Activated T-helper 17 cell treated with anti-CD3 and anti-CD28 coated beads, Interleukin-2, amount 50 U/mL, for 72 hours (primary cell): ENCODE data around the gene SPTBN4. TPM values are rescaled to one million over a fixed set of nuclear protein-coding genes. Genes with fewer than 3 reads are reported as not detected.
A peak's percentile ranks its signal among the peaks of the same experiment; 100 is the strongest.

ENCODE experiments used
- ATAC-seq: fragments of 150-1000 bp; cut with Tn5 transposase; replicated peaks from 2 replicates; pipeline ENCODE4 v1.10.0; 2021; ENCODE audit warnings: mild to moderate bottlenecking, moderate library complexity
- H3K27ac Mint-ChIP-seq: one replicate; pipeline ENCODE4 v1.8.0; 2022; ENCODE audit warnings: mixed read lengths
- H3K27me3 Mint-ChIP-seq: one replicate; pipeline ENCODE4 v1.8.0; 2022; ENCODE audit warnings: mixed read lengths
- H3K36me3 Mint-ChIP-seq: one replicate; pipeline ENCODE4 v1.8.0; 2022; ENCODE audit warnings: low read depth, mild to moderate bottlenecking, mixed read lengths
- H3K4me1 Mint-ChIP-seq: one replicate; pipeline ENCODE4 v1.8.0; 2022; ENCODE audit warnings: mixed read lengths
- H3K4me3 Mint-ChIP-seq: one replicate; pipeline ENCODE4 v1.8.0; 2022; ENCODE audit warnings: mild to moderate bottlenecking, mixed read lengths
- H3K9me3 Mint-ChIP-seq: one replicate; pipeline ENCODE4 v1.8.0; 2022; ENCODE audit warnings: mixed read lengths
- total RNA-seq, 2 donors: library from RNA; stranded (reverse); gene quantifications; one replicate each; pipeline ENCODE4 v1.2.3, GENCODE V29; 2022

The SPTBN4 gene
- total RNA-seq, 2 donors from 2014 or later = 1.4 to 16.4 TPM

- Mint-ChIP-seq H3K9me3 (no peaks in the 10 kb centered on the region), H3K36me3 (no peaks in the 10 kb centered on the region), H3K27ac (peak overlapping the region; percentile 7), H3K4me1 (peaks cover 48% of the 10 kb centered on the region), H3K27me3 (peaks cover 16% of the 10 kb centered on the region), H3K4me3 (peak overlapping the region; percentile 97)
- peak; percentile 77 for ATAC-seq
Observed at GRCh38 chr19:40603389-40604170, 136.8 kb downstream of the SPTBN4 start.

GRCh38 chr19:40604171-40604646, 137.4 kb downstream of the SPTBN4 start:
- H3K4me3 Mint-ChIP-seq = peak overlapping the region; percentile 97
- ATAC-seq = no peak
- peaks cover 48% of the 10 kb centered on the region for H3K4me1 Mint-ChIP-seq
- H3K27ac Mint-ChIP-seq = peak overlapping the region; percentile 7
- H3K27me3 Mint-ChIP-seq = peaks cover 12% of the 10 kb centered on the region
- no peaks in the 10 kb centered on the region for H3K36me3 Mint-ChIP-seq
- H3K9me3 Mint-ChIP-seq = no peaks in the 10 kb centered on the region

- ATAC-seq = no peak
- Mint-ChIP-seq H3K27ac (peak overlapping the region; percentile 84), H3K4me3 (peak overlapping the region; percentile 97), H3K9me3 (no peaks in the 10 kb centered on the region), H3K27me3 (peaks cover 8% of the 10 kb centered on the region), H3K36me3 (no peaks in the 10 kb centered on the region), H3K4me1 (peaks cover 43% of the 10 kb centered on the region)
Observed at GRCh38 chr19:40604647-40605215, 137.9 kb downstream of the SPTBN4 start.

GRCh38 chr19:40605216-40605971, 138.6 kb downstream of the SPTBN4 start:
- H3K9me3 Mint-ChIP-seq = no peaks in the 10 kb centered on the region
- H3K4me1 Mint-ChIP-seq = peaks cover 41% of the 10 kb centered on the region
- H3K27ac Mint-ChIP-seq = peak overlapping the region; percentile 84
- H3K27me3 Mint-ChIP-seq = peaks cover 6% of the 10 kb centered on the region
- H3K36me3 Mint-ChIP-seq = peaks cover 5% of the 10 kb centered on the region
- peak; percentile 58 for ATAC-seq
- H3K4me3 Mint-ChIP-seq = peak overlapping the region; percentile 97

- H3K4me3 Mint-ChIP-seq = peak overlapping the region; percentile 97
Observed at GRCh38 chr19:40607311-40608239, 140.8 kb downstream of the SPTBN4 start.

GRCh38 chr19:40608240-40608621, 141.4 kb downstream of the SPTBN4 start:
- Mint-ChIP-seq H3K27me3 (no peaks in the 10 kb centered on the region), H3K4me3 (peak overlapping the region; percentile 97), H3K36me3 (peaks cover 25% of the 10 kb centered on the region), H3K9me3 (no peaks in the 10 kb centered on the region), H3K27ac (peak overlapping the region; percentile 53), H3K4me1 (peaks cover 32% of the 10 kb centered on the region)
- no peak for ATAC-seq

More at GRCh38 chr19:40607311-40608239, 140.8 kb downstream of the SPTBN4 start:
- Mint-ChIP-seq H3K4me1 (peaks cover 39% of the 10 kb centered on the region), H3K27me3 (no peaks in the 10 kb centered on the region), H3K36me3 (peaks cover 19% of the 10 kb centered on the region), H3K9me3 (no peaks in the 10 kb centered on the region), H3K27ac (peak overlapping the region; percentile 53)
- ATAC-seq = no peak

- Mint-ChIP-seq H3K27ac (peak overlapping the region; percentile 97), H3K36me3 (peaks cover 32% of the 10 kb centered on the region), H3K9me3 (no peaks in the 10 kb centered on the region), H3K4me1 (peaks cover 29% of the 10 kb centered on the region), H3K27me3 (no peaks in the 10 kb centered on the region), H3K4me3 (peak overlapping the region; percentile 97)
- no peak for ATAC-seq
Observed at GRCh38 chr19:40608957-40609356, 142.2 kb downstream of the SPTBN4 start.

- no peaks in the 10 kb centered on the region for H3K9me3 Mint-ChIP-seq
- H3K4me1 Mint-ChIP-seq = peaks cover 27% of the 10 kb centered on the region
- peaks cover 41% of the 10 kb centered on the region for H3K36me3 Mint-ChIP-seq
- peak overlapping the region; percentile 97 for H3K4me3 Mint-ChIP-seq
- H3K27me3 Mint-ChIP-seq = no peaks in the 10 kb centered on the region
- ATAC-seq = peak; percentile 65
- H3K27ac Mint-ChIP-seq = peak overlapping the region; percentile 97
Observed at GRCh38 chr19:40609561-40610395, 143.0 kb downstream of the SPTBN4 start.

GRCh38 chr19:40610396-40611064, 143.7 kb downstream of the SPTBN4 start:
- no peaks in the 10 kb centered on the region for H3K9me3 Mint-ChIP-seq
- peak overlapping the region; percentile 97 for H3K27ac Mint-ChIP-seq
- peak; percentile 11 for ATAC-seq
- peaks cover 34% of the 10 kb centered on the region for H3K4me1 Mint-ChIP-seq
- H3K27me3 Mint-ChIP-seq = no peaks in the 10 kb centered on the region
- H3K4me3 Mint-ChIP-seq = peak overlapping the region; percentile 97
- peaks cover 48% of the 10 kb centered on the region for H3K36me3 Mint-ChIP-seq

- no peak for ATAC-seq
- Mint-ChIP-seq H3K27me3 (no peaks in the 10 kb centered on the region), H3K4me3 (peak overlapping the region; percentile 97), H3K9me3 (no peaks in the 10 kb centered on the region), H3K27ac (peak overlapping the region; percentile 97), H3K36me3 (peaks cover 54% of the 10 kb centered on the region), H3K4me1 (peaks cover 35% of the 10 kb centered on the region)
Observed at GRCh38 chr19:40611096-40611495, 144.3 kb downstream of the SPTBN4 start.

GRCh38 chr19:40611900-40612698, 145.3 kb downstream of the SPTBN4 start:
- Mint-ChIP-seq H3K4me1 (peaks cover 35% of the 10 kb centered on the region), H3K36me3 (peaks cover 64% of the 10 kb centered on the region), H3K27me3 (no peaks in the 10 kb centered on the region), H3K27ac (peak overlapping the region; percentile 99), H3K4me3 (peak overlapping the region; percentile 97), H3K9me3 (no peaks in the 10 kb centered on the region)
- ATAC-seq = no peak
